Activated CD8-positive, alpha-beta memory T cell treated with anti-CD3 and anti-CD28 coated beads for 36 hours (primary cell): Measurements from ENCODE around the gene TSPOAP1. TPM values are rescaled to one million over a fixed set of nuclear protein-coding genes. Genes with fewer than 3 reads are reported as not detected.

ENCODE experiments used
- CTCF ChIA-PET: fragments of 350-600 bp; sonication (Branson Sonifier 250); formaldehyde crosslinking; loops from one replicate; lab custom pipeline; 2021; ENCODE audit warnings: antibody characterized with exemption; lab: Charles Lee
- POLR2A ChIA-PET: fragments of 350-600 bp; sonication (Branson Sonifier 250); formaldehyde crosslinking; loops from one replicate; lab custom pipeline; 2021; ENCODE audit warnings: antibody characterized with exemption; lab: Charles Lee
- total RNA-seq, 2 experiments: library from RNA; stranded (reverse); gene quantifications; one replicate each; pipeline ENCODE4 v1.2.3, GENCODE V29; 2021

The TSPOAP1 gene
- total RNA-seq, 2 experiments from 2014 or later: 7.2 to 7.3 TPM

DNA sequence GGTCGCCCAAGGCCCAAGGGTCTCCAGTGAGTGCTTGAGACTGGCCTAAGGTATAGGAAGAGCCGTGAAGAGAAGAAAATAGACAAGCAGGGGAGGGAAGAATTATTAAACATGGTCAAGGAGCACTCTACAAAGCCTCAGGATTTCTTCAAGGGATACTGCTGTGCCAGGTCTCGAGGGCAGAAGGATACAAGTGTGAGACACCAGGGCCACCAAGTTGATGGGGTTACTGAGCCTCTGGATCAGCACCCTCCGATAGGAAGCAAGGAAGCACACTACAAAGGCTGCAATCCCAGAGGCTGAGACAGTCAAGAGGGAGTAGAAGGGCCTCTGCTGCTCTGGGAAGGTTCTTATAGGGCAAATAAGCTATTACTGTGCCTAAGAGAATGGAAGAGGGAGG is 16.9 kb upstream of the TSPOAP1 start:
- CTCF ChIA-PET: interaction anchor here (1.4 to 7.6 kb wide), 9 partner anchors 8 to 68 kb away, joined by 3 to 78 read pairs (median 4); partner anchors contain the start of gene TSPOAP1

DNA sequence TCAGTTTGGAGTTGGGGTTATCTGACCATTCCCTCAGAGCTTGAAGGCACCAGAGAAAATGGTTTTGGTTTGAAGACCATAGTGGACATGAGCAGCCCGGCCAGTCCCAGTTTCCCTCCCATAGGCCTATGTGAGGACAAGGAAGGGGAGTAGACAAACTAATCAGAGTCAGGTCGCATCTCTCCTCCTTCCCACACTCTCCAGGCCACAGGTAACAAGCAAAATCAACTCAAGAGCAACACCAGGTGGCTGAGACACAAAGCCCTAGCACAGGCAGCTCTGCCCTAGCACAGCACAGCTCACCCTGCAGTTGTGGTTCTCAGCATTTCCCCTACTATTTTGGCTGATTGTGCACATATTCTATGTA is 16.2 kb upstream of the TSPOAP1 start:
- ChIA-PET POLR2A (interaction anchor here (0.6 to 13.4 kb wide), 10 partner anchors 8 to 287 kb away, joined by 3 to 370 read pairs (median 16); partner anchors contain the start of genes HSF5, RNF43, SUPT4H1 and TSPOAP1), CTCF (interaction anchor here (0.9 to 7.6 kb wide), 10 partner anchors 8 to 143 kb away, joined by 3 to 78 read pairs (median 8); partner anchors contain the start of genes RNF43, SUPT4H1 and TSPOAP1)

More for the DNA sequence above, 16.9 kb upstream of the TSPOAP1 start:
- POLR2A ChIA-PET: interaction anchor here (1.7 to 13.4 kb wide), 7 partner anchors 8 to 72 kb away, joined by 5 to 370 read pairs (median 31); partner anchors contain the start of genes RNF43, SUPT4H1 and TSPOAP1

DNA sequence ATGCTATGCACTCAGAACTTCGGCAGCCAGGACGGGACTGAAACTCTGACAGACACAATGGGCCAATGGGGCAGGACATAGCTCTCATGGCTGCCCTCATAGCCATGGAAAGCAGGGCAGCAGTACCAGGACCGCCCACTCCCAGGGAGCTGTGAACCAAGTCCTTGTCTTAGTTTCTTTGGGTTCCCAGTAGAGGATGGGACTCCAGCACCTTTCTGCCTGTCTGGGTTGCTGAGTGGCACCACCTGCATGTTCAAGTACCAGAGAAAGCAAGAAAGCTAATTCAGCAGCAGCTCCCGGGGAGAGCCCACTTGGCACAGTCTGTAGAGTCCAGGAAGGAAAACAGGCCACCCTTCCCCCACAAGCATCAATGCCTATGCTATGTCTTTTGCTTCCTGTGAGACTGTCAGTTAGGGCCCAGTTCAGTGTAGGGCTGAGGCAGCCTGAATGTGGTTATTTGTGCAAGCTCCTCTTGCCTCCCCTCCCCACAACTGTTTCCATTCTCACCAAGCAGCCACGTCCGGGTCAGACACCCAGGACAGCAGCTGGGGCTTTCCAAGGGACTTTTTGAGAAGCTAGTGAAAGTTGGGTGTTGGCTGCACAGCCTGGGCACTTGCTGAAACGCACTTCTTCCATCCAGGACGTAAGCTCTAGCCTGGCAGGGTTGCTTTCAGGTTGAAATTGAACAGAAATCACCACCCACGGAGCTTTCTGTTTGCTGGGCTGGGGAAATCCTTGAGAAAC is 15.6 kb upstream of the TSPOAP1 start:
- ChIA-PET CTCF (interaction anchor here (0.9 to 7.6 kb wide), 10 partner anchors 8 to 143 kb away, joined by 3 to 78 read pairs (median 8); partner anchors contain the start of genes RNF43, SUPT4H1 and TSPOAP1), POLR2A (interaction anchor here (0.5 to 13.4 kb wide), 12 partner anchors 8 to 1491 kb away, joined by 3 to 370 read pairs (median 7); partner anchors contain the start of genes HSF5, RNF43, SUPT4H1 and TSPOAP1)

DNA sequence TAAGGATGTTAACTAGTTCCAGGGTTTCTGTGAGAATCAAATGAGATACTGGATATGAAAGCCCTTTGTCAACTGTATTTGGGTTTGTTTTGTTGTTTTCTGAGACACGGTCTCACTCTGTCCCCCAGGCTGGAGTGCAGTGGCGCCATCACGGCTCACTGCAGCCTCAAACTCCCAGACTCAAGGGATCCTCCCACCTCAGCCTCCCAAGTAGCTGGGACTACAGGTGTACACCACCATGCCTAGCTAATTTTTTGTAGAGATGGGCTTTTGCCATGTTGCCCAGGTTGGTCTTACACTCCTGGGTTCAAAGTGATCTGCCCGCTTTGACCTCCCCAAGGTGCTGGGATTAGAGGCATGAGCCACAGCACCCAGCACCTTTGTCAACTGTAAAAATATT is 14.5 kb upstream of the TSPOAP1 start:
- ChIA-PET POLR2A (interaction anchor here (1.3 to 13.4 kb wide), 6 partner anchors 7 to 289 kb away, joined by 3 to 370 read pairs (median 50); partner anchors contain the start of genes SUPT4H1 and TSPOAP1), CTCF (interaction anchor here (2.2 to 7.6 kb wide), 5 partner anchors 7 to 25 kb away, joined by 8 to 78 read pairs (median 28); partner anchors contain the start of genes SUPT4H1 and TSPOAP1)

DNA sequence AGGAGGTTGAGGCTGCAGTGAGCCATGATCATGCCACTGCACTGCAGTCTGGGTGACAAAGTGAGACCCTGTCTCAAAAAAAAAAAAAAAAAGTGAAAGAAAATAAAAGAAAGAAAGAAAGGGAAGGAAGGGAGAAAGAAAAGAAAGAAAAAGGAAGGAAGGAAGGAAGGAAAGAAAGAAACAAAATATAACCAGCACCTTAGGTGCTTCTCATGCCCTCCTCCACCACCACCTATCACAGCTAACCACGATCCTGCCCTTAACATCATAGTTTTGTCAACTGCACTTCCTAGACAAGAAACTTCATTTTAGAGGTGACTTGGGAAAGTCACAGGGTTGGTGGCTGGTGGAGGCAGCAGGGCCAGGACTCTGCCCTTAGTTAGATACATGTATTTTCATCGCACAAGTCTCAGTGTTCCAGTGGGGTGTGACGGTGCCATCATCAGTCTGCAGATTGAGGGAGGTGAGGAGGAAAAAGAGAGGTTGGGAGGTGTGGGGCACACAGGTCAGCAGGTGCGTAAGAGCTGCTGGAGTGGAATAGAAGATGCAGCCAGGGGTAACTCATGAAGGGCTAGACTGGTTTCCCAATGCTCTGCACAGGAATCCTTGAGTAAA is 13.4 kb upstream of the TSPOAP1 start:
- CTCF ChIA-PET: interaction anchor here (0.8 to 7.6 kb wide), 4 partner anchors 10 to 24 kb away, joined by 3 to 78 read pairs (median 51); partner anchors contain the start of genes SUPT4H1 and TSPOAP1
- POLR2A ChIA-PET: interaction anchor here (1.7 to 13.4 kb wide), 3 partner anchors 10 to 17 kb away, joined by 18 to 370 read pairs (median 220); partner anchors contain the start of genes SUPT4H1 and TSPOAP1

DNA sequence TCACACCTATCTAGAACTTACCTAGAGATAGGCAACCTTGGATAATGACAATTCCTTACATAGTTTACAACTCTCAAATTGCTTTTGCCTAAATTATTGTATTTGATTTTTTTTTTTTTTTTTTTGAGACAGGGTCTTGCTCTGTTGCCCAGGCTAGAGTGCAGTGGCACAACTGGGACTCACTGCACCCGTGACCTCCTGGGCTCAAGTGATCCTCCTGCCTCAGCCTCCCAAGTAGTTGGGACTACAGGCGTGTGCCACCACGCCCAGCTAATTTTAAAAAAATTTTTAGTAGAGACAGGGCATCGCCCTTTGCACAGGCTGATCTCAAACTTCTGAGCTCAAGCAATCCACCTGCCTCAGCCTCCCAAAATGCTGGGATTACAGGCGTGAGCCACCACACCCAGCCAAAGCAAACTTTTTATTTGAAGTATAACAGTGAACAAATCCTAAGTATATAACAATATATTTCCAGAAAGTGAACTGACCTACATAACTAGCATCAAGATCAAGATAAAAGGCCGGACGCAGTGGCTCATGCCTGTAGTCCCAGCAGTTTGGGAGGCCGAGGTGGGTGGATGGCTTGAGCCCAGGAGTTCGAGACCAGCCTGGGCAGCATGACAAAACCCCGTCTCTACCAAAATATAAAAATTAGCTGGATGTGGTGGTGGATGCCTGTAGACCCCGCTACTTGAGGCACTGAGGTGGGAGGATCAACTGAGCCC is 12.7 kb upstream of the TSPOAP1 start:
- POLR2A ChIA-PET: interaction anchor here (0.7 to 13.4 kb wide), 5 partner anchors 9 to 1465 kb away, joined by 4 to 370 read pairs (median 220); partner anchors contain the start of genes SUPT4H1 and TSPOAP1
- CTCF ChIA-PET: interaction anchor here (0.8 to 7.6 kb wide), 4 partner anchors 9 to 24 kb away, joined by 3 to 78 read pairs (median 48); partner anchors contain the start of gene SUPT4H1

DNA sequence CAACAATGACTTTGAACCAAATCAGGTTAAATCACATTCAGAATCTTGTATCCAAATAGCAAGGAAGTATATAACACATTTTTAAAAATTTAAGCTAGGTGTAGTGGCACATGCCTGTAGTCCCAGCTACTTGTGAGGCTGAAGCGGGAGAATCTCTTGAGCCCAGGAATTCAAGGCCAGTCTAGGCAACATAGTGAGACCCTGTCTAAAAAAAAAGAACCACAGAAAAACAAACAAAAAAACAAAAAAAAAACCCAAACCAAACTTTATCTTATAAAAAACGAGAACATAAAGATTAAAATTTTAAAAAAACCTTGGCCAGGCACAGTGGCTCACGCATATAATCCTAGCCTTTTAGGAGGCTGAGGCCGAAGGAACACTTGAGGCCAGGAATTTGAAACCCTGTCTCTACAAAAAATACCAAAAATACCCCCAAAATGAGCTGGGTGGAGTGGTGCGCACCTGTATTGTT is 11.8 kb upstream of the TSPOAP1 start:
- ChIA-PET CTCF (interaction anchor here (2.9 to 7.6 kb wide), 4 partner anchors 9 to 23 kb away, joined by 18 to 74 read pairs (median 25); partner anchors contain the start of genes SUPT4H1 and TSPOAP1), POLR2A (interaction anchor here (0.7 to 13.4 kb wide), 4 partner anchors 8 to 1466 kb away, joined by 4 to 370 read pairs (median 228); partner anchors contain the start of genes SUPT4H1 and TSPOAP1)

DNA sequence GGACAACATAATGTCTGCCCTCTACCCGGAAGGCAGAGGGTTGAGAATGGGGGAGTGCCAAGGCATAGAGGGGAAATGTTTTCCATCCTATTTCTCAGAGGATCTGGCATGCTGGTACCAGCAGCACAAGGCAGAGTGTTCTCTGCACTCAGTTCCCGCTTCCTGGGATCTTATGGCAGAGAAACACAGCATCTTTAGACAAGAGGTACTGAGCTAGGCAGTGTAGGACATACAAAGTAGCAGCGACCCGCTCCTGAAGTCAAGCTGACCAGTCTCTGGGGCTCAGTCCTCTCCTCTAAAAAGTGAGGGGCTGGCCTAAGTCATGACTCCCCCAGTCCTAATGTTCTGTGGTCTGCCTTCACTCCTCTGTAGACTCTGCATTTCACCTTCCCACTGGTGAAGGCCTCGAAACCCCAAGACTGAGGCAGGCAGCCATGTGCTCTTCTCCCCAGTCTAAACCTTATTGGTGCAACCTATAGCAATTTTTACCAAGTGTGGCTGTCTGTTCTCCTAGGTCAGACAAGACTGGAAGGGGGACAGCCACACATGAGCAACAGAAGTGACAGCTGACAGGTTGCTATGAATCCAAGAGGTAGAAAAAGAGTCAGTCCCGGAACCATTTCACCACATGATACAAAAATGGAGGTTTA is 11.3 kb upstream of the TSPOAP1 start:
- CTCF ChIA-PET: interaction anchor here (1.2 to 3.6 kb wide), 4 partner anchors 8 to 90 kb away, joined by 3 to 27 read pairs (median 20); partner anchors contain the start of genes SUPT4H1 and TSPOAP1
- POLR2A ChIA-PET: interaction anchor here (5.5 to 13.4 kb wide), 4 partner anchors 8 to 22 kb away, joined by 32 to 370 read pairs (median 228); partner anchors contain the start of genes SUPT4H1 and TSPOAP1

DNA sequence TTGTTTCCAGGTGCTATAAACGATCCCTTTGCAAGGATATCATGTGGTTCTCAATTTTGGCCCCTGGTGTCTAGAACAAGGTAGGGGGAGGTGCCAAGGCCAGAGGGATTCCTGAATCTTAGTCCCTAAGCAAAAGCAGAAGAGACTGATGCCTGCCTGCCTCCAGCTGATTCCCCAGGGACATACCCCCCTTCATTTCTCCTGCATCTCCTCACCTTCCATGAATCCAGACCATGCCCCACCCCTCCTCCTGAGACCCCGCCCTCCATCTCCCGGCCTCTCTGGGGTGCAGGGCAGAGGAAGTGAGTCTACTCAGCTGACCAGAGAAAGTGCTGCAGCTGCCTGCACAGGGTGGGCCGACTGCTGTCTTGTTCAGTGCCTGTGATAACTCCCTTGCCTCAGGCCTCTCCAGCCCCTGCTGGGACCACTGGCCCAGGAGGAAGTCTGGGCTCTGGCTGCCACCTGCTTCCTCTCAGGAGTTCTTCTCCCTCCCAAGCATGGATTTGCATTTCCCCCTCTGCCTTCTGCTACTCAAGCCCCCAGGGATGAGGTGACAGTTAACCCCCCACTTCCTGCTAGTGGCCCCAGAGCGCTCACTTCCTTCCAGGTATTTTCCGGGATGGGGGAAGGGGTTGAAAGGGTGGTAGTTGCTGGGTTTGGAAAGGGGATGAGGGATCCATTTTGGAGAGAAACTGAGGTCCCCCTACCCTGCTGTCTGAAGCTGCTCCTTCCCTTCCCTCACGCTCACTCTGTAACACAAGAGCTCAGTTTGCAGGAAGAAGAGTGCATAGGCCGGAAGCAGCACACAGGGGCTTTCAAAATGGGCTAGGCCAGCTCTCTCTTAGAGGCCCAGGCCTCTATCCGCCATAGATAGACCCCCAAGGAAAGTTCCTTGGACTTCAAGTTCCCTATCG is 10.5 kb upstream of the TSPOAP1 start:
- ChIA-PET CTCF (interaction anchor here (1.2 to 3.6 kb wide), 6 partner anchors 8 to 89 kb away, joined by 3 to 27 read pairs (median 16); partner anchors contain the start of genes SUPT4H1 and TSPOAP1), POLR2A (interaction anchor here (5.5 to 13.4 kb wide), 4 partner anchors 7 to 21 kb away, joined by 32 to 370 read pairs (median 228); partner anchors contain the start of genes SUPT4H1 and TSPOAP1)

DNA sequence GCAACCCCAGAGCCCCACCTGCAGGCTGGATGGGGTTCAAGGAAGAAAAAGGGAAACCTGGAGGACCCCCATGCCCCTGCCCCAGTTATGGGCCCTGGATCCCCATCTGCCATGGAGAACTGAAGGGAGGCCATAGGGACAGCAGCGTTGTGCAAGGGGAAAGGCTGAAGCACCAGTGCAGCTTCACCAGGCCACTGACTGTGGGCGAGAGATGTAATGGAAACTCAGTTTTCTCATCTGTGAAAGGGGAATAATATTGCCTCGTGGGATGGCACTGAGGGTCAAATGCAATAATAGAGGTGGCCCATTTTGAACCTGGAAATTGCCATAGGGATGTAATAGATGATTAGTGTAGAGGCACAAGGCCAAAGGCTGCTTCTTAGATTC is 9.9 kb upstream of the TSPOAP1 start:
- ChIA-PET POLR2A (interaction anchor here (3.8 to 13.4 kb wide), 5 partner anchors 6 to 20 kb away, joined by 32 to 370 read pairs (median 220); partner anchors contain the start of genes SUPT4H1 and TSPOAP1), CTCF (interaction anchor here (1.2 to 3.6 kb wide), 6 partner anchors 7 to 78 kb away, joined by 3 to 27 read pairs (median 16); partner anchors contain the start of genes SUPT4H1 and TSPOAP1)

DNA sequence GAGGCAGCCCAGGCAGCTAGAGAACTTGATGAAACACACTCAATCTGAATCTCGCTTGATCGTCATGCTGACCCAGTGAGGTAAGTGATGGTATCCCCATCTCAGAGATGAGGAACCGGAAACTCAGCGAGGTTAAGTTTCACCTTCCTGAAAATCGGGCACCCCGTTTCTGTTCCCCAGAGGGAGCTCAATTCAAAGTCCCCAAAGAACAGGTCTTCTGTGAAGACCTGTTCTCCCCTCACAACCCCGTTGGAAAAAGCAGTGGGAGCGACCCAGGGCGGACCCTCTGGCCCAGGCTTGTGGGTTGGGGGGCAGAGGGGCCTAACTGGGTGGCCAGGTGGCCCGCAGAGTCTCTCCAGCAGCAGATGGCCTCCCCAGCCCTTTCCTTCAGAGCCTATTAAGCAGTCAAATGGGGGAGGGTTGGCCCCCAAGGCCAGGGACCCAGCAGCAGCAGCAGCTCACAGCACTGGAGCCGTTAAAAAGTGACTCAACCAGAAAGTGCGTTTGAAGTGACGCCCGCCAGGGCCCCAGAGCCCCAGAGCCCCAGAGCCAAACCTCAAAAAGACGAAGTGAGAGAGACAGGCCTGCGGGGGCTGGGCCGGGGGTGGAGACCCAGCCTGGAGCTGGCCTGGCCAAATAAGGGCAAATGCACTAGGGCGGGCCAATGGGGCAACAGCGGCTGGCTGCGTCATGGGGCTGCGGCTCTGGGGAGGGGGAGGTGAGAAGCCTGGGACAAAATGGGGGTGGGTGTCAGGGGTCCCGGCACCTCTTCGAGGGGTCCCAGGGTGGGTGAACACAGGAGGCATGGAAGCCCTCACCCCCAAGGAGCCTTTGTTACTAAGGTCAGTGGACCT is 9.2 kb upstream of the TSPOAP1 start:
- CTCF ChIA-PET: interaction anchor here (0.9 to 3.6 kb wide), 10 partner anchors 7 to 80 kb away, joined by 3 to 27 read pairs (median 6); partner anchors contain the start of genes RNF43, SUPT4H1 and TSPOAP1
- POLR2A ChIA-PET: interaction anchor here (0.6 to 13.4 kb wide), 7 partner anchors 8 to 1368 kb away, joined by 3 to 235 read pairs (median 32); partner anchors contain the start of genes SUPT4H1 and TSPOAP1

DNA sequence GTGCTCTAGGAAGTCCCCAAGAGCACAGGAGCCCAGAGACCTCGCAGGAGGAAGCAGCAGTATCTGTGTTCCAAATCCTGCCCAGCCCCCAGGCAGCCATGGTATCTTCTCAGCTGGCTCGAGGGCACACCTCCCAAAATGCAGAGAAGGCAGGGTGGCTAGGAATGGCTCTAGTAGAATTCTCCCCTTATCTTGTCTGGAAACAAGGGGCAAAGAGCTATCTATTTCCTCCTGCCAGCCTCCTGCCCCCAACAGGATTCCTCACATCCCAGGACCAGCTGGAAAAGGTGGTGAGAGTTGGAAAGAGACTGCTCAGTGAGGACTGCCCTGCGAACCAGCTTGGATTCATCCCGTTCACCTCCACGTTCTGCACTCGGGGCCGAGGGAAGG is 8.6 kb upstream of the TSPOAP1 start:
- ChIA-PET CTCF (interaction anchor here (0.9 to 3.6 kb wide), 11 partner anchors 7 to 80 kb away, joined by 3 to 27 read pairs (median 4); partner anchors contain the start of genes RNF43, SUPT4H1 and TSPOAP1), POLR2A (interaction anchor here (0.9 to 13.4 kb wide), 6 partner anchors 9 to 77 kb away, joined by 3 to 235 read pairs (median 50); partner anchors contain the start of genes SUPT4H1 and TSPOAP1)

DNA sequence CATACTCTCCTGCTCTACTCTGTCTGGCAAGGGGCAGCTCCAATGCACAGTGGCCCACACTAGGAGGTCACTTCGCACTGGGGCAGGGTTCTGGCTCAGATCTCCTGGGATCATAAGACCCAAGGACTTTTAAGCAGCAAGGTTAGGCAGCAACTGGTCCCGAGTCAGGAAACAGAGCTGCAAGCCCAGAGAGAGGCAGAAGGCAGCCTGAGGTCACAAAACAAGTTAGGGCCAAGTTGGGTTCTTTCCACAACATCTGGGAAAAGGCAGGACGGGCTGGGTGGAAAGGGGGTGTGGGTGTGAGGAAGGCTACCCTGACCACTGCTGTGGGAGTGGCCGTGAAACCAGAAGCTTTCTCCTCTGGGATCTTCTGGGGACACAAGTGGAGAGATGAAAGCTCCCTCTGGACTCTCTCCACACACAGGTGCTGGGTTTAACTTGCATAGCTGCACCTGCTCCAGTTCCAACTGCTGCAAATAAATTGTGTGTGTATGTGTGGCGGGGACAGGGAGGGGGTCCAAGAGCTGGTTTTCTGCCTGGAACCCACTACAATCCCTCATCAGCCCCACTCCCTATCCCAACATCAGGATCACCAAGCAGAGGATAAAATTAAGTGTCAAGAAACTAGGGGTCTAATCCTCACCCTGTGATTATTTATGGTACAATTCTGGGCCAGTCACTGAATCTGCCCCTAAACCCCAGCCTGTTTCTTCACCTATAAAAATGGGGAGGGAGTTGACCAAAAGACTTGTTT is 8.0 kb upstream of the TSPOAP1 start:
- ChIA-PET CTCF (interaction anchor here (0.9 to 3.6 kb wide), 10 partner anchors 8 to 81 kb away, joined by 3 to 27 read pairs (median 5); partner anchors contain the start of genes RNF43, SUPT4H1 and TSPOAP1), POLR2A (interaction anchor here (1.5 to 13.4 kb wide), 5 partner anchors 9 to 27 kb away, joined by 3 to 235 read pairs (median 68); partner anchors contain the start of genes SUPT4H1 and TSPOAP1)
